Measurements from ENCODE around the gene KLHL17. TPM values are rescaled to one million over a fixed set of nuclear protein-coding genes. Genes with fewer than 3 reads are reported as not detected.

KLHL17 gene
- total RNA-seq, 2 donors from 2014 or later = 10.9 to 24.5 TPM

- 33% methylated on average over 30 of the region's 38 CpGs for WGBS
- intact Hi-C loops (cut with DNase I) = no loop called here
- TF ChIP-seq POLR2A (IDR thresholded peaks at IDR 0.05) = no peak
- peak in 3 of 4 experiments; percentile 25 to 66 (median 62) for TF ChIP-seq CTCF (IDR thresholded peaks at IDR 0.05)
- peak; percentile 36 for TF ChIP-seq POLR2AphosphoS5 (IDR thresholded peaks at IDR 0.05)
- no peak for DNase-seq (ENCODE audit: low spot score)
- no peaks in the 10 kb centered on the region for H3K9me3 ChIP-seq
- no peaks in the 10 kb centered on the region for H3K27me3 ChIP-seq (replicated peaks; ENCODE audit: insufficient read depth)
- H3K4me1 ChIP-seq (replicated peaks) = peaks cover 24% of the 10 kb centered on the region
- no peak overlapping the region for H3K4me3 ChIP-seq
- no peak overlapping the region for H3K27ac ChIP-seq
- H3K36me3 ChIP-seq = no peaks in the 10 kb centered on the region
Measured at GRCh38 chr1:921011-921837, 39.2 kb upstream of the KLHL17 start.

GRCh38 chr1:923131-923990 lies 37.0 kb upstream of the KLHL17 start, which contains the start of gene SAMD11:
Gene SAMD11 (plus strand): TSS chr1:923923. CDS start chr1:924432, 509 bp downstream.
- Histone ChIP-seq H3K27me3 (replicated peaks; ENCODE audit: insufficient read depth) (no peaks in the 10 kb centered on the region), H3K9me3 (no peaks in the 10 kb centered on the region), H3K4me3 (peak within 1 kb of the TSS; percentile 39 to 53), H3K27ac (peak within 1 kb of the TSS in 1 of 2 donors; percentile 38), H3K36me3 (no peaks in the 10 kb centered on the region), H3K4me1 (replicated peaks) (peaks cover 16% of the 10 kb centered on the region)
- peak; percentile 73 for DNase-seq (ENCODE audit: low spot score)
- intact Hi-C loops (cut with DNase I) = no loop called here
- TF ChIP-seq CTCF (IDR thresholded peaks at IDR 0.05) (no peak), POLR2AphosphoS5 (IDR thresholded peaks at IDR 0.05) (no peak), POLR2A (IDR thresholded peaks at IDR 0.05) (no peak)
- WGBS = 6% methylated on average over 46 of the region's 72 CpGs

- Histone ChIP-seq H3K9me3 (no peaks in the 10 kb centered on the region), H3K4me1 (replicated peaks) (peaks cover 16% of the 10 kb centered on the region), H3K27me3 (replicated peaks; ENCODE audit: insufficient read depth) (no peaks in the 10 kb centered on the region), H3K36me3 (no peaks in the 10 kb centered on the region), H3K27ac (peak overlapping the region in 1 of 2 donors; percentile 38), H3K4me3 (peak overlapping the region; percentile 39 to 53)
- DNase-seq (ENCODE audit: low spot score) = no peak
- TF ChIP-seq CTCF (IDR thresholded peaks at IDR 0.05) = no peak
- TF ChIP-seq POLR2AphosphoS5 (IDR thresholded peaks at IDR 0.05) = no peak
- TF ChIP-seq POLR2A (IDR thresholded peaks at IDR 0.05) = no peak
- 2% methylated on average over 15 of the region's 98 CpGs for WGBS
- intact Hi-C loops (cut with DNase I) = no loop called here
Measured at GRCh38 chr1:923991-924655, 36.3 kb upstream of the KLHL17 start.

- TF ChIP-seq POLR2A (IDR thresholded peaks at IDR 0.05) (no peak), POLR2AphosphoS5 (IDR thresholded peaks at IDR 0.05) (no peak), CTCF (IDR thresholded peaks at IDR 0.05) (peak in 1 of 4 experiments; percentile 19)
- H3K4me1 ChIP-seq (replicated peaks) = peaks cover 16% of the 10 kb centered on the region
Measured at GRCh38 chr1:924656-925560, 35.5 kb upstream of the KLHL17 start.

More at GRCh38 chr1:924656-925560, 35.5 kb upstream of the KLHL17 start:
- H3K36me3 ChIP-seq = no peaks in the 10 kb centered on the region
- intact Hi-C loops (cut with DNase I) = no loop called here
- H3K4me3 ChIP-seq = peak overlapping the region; percentile 39 to 53
- WGBS = 1% methylated on average over 89 of the region's 120 CpGs
- H3K9me3 ChIP-seq = no peaks in the 10 kb centered on the region
- peak overlapping the region in 1 of 2 donors; percentile 38 for H3K27ac ChIP-seq
- H3K27me3 ChIP-seq (replicated peaks; ENCODE audit: insufficient read depth) = no peaks in the 10 kb centered on the region
- no peak for DNase-seq (ENCODE audit: low spot score)

Data from prostate gland (tissue), 2 donors.